HG02852 (cell line): ENCODE results near the gene KLF15.

ENCODE experiments used
- ATAC-seq: cut with Tn5 transposase; IDR thresholded peaks from one replicate; pipeline ENCODE4 v1.9.1; 2021; ENCODE audit warnings: mild to moderate bottlenecking, moderate library complexity; ENCODE audit not compliant: unreplicated experiment

The KLF15 gene

GRCh38 chr3:126389794-126390146 lies 32.6 kb upstream of the KLF15 start:
- no peak for ATAC-seq

DNA sequence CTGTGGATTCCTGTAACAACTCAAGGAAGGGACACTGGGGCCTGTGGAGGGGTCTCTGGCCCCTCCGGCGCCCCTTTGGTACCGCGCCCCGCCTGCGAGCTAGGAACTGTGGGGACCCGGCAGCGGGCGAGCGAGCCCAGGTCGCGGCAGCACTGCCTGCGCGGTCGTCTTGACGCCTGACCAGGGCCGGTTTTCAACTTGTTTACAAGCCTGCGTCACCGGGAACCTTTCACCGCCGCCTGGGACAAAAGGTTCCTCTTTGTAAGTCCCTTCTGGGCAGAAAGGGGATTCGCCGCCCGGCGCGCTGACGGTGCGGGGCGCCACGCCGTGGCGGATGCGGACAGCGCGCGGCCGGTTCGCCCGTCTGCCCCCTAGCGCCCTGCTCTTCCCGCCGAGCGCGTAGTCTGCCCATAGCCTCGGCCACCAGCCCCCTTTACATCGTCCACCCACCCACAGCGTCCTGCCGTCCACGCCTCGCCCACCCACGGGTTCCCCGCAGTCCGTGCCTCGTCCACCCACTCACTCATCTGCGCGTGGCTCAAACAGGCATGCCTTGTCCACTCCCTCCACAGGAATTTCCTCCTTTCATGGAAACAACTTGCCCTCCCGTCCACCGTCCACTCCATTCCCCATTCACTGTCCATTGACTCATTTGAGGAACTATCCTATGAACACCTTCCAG lies 32.0 kb upstream of the KLF15 start:
- ATAC-seq: no peak

- no peak for ATAC-seq
These were observed 24.8 kb upstream of the KLF15 start for GRCh38 chr3:126381966-126382365.

DNA sequence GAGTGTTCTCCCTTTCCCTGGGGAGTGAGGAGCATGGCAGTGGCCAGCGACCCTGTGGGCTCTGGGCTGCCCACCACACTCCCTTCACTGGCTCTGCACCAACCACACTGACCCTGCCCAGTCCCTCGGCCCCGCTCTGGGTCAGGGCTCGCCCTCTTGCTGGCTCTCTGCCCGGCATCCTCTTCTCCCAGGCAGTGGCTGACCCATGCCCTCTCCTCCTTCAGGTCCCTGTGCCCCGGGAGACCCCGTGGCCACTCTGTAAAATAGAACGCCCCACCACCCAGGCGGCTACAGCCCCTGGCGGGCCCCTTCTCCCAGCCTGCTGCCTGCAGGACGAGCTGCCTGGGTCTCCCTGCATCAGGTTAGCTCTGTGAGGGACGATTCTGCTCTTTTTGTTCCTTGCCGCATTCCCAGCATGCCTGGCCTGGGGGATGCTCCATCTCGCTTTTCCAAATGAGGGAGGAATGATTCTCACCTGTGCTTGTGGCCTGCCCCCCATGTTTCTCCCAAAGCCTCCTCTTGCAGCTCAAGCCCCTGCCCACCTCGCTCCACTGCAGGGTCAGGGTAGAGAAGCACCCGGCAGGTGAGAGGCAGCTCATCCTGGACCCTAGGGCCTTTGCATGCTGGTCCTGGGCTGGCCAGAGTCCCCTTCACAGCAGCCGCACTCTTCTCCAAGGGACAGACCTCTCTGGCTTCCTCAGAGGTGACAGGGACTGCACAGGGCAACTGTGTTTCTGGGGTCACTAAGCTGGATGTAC lies 23.0 kb upstream of the KLF15 start:
- ATAC-seq: no peak

GRCh38 chr3:126378341-126378751 lies 21.1 kb upstream of the KLF15 start:
- no peak for ATAC-seq

GRCh38 chr3:126377211-126377610 lies 20.0 kb upstream of the KLF15 start:
- ATAC-seq: no peak

- no peak for ATAC-seq
These were observed 19.2 kb upstream of the KLF15 start for GRCh38 chr3:126376444-126376843.

GRCh38 chr3:126375835-126376331 lies 18.7 kb upstream of the KLF15 start:
- ATAC-seq: no peak

DNA sequence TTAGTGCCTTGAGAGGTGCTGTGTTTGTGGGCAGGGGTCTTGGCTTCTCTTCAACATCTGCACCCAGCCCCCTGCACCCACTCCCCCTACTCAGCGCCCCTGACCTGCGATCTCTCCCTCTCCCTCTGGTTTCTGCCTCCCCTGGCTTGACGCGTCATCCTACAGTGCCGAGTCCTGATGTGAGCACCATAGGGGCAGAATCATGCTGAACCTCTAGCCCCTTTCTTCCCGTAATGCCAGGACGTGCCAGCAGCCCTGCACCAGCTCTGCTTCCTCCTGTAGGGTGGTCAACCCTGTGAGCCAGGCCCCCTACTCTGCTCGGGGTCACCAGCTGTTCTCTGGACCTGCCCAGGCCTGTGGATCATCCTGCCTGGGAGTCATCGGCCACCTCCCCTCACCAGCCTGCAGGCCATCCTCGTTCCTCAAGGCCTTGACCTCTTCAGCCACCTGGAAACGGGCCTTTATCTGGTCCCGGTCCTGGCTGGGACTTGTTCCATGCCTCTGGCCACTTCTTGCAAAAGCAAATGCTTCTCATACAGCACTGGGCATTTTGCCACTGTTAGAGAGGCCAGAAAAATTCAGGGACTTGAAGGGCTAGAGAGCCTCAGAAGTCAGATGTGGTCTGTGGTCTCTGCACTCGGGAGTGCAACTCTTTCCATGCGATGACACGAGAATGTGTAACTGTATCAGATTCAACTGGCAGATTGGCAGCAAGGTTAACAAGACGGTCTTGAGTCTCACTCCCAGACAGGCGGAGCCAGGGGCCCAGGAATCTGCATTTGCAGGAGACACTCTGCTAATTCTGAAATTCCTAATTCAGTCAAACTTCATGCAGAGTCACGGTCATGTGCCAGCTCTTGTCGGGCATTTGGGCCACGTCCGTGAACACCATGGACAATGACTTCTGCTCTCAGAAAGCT lies 16.7 kb upstream of the KLF15 start:
- no peak for ATAC-seq

GRCh38 chr3:126373146-126373613 lies 16.0 kb upstream of the KLF15 start:
- no peak for ATAC-seq

DNA sequence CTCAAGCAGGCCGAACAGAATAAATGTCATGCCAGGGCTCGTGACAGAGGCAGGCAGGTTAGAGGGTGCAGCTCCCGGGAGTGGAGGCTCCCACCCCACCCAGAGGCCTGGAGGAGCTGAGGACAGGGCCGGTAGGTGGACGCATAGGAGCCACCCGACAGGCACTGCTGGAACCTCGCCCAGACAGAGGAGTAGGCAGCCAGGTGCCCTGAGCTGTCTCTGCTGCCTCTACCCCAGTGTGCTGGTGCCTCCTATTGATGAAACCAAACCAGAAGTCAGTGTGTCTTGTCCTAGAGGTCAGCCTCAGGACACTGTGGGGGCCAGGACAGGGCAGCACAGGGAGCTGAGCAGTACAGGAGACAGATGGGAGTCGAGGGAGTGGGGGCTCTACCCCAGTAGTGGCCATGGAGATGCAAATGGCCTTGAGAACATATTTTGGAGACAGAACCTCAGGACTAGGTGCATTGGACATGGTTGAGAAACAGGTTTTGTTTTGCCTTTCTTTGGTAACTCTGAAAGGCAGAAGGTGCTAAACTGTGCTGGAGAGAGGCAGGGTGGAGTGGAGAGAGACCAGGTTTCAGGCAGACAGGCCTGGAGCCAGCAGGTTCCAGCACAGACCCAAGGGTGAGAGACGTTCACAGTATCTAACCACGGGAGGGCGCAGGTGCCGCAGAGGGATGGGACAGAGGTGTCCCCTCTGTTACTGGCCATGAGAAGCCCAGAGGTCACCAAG lies 15.4 kb upstream of the KLF15 start:
- ATAC-seq: no peak

DNA sequence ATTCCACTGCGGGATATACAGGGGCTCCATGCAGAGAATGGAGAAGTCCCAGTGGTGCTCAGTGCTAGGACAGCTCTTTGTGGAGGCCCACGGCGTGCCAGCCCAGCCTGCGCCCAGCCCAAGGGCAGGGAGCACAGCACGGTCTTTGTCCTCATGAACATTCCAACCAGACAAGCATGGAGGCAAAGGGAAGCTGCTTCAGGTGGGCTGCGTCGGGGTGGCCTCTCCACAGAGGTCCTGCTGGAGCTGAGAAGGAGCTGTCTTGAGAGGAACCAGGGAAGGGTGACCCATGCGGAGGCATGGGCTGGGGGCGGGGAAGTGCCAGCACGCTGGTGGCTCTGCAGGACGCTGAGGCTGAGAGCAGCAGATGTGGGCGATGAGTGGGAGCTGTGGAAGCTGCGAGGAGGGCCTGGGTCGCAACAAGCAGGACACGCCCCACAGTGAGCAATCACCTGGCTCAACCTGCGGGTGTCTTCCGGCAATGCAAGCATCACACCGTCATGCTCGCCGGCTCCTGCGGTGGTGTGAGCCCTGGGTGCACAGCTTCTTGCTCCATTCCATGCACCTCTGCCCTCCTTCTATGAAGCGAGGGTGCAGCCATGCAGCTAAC lies 14.0 kb upstream of the KLF15 start:
- no peak for ATAC-seq

DNA sequence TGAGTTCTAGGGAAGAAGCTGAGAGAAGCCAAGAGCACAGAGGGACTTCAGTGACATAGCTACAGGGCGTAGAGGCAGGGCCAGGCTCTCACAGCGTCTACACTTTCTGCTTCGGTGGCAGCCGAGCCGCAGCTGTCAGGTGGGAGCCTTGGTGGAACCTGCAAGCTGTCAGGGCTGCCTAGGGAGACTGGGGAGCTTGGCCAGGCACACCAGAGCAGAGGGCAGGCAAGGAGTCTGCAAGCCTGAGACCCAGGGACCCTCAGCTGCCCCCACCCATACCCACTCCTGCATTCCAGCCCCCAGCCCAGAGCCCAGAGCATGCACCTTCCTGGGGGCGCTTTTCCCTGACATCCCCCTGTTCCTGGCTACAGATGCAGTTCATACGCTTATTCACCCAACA lies 13.4 kb upstream of the KLF15 start:
- no peak for ATAC-seq

DNA sequence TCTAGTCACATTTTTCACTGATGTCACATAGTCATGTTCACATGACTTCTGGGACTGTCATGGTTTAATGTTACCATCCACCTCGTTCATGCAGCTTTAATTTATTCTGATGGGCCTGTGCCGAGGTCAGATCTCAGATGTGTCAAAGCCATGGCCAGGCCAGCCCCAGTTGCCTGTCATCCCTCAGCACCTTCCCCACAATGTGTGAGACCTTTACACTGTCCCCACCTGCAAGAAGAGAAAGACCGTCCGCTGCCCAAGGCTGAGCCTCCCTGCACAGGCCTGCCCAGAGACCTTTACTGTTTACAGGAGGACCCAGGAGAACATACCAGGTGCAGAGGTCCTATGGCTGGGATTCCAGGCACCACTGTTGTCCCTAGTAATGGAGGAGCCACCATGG lies 12.8 kb upstream of the KLF15 start:
- no peak for ATAC-seq

DNA sequence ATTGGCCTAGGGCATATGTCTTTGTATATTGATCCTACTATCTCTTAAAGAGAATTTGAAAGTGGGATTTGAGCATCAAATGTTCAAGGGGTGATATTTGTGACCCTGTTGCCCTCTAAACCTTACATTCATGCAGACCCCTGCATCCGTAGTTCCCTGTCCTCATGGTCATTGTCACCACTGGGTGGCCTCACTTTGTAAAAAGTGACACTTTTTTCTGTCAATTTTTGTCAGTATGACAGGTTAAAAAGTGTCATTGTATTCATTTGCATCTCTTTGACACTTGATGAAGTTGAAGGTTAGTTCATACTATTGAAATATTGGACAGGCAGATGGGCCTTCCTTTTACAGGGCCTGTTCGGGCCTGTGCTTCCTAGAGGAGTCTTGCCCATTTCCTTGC lies 12.3 kb upstream of the KLF15 start:
- no peak for ATAC-seq

DNA sequence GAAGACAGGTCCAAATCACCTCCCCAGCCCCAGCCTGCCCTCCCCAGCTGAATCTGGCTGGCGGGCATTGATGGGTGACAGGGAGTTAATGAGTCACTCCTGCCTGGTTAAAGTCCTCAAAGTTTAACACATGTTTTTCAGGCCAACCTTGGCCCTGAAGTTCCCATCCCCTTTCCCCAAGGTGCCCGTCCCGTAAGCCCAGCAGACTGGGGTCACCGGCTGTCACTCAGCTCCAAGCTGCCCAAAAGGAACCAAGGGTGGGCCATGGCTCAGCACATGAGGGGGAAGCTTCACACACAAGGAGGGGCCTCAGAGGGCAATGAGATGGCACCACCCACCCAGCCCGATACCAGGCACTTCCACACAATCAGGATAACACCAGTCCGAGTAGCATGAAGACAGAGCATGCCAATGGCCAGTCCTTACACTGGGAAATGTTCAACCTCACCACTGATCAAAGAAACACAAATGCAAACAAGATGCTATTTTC lies 10.2 kb upstream of the KLF15 start:
- ATAC-seq: no peak

DNA sequence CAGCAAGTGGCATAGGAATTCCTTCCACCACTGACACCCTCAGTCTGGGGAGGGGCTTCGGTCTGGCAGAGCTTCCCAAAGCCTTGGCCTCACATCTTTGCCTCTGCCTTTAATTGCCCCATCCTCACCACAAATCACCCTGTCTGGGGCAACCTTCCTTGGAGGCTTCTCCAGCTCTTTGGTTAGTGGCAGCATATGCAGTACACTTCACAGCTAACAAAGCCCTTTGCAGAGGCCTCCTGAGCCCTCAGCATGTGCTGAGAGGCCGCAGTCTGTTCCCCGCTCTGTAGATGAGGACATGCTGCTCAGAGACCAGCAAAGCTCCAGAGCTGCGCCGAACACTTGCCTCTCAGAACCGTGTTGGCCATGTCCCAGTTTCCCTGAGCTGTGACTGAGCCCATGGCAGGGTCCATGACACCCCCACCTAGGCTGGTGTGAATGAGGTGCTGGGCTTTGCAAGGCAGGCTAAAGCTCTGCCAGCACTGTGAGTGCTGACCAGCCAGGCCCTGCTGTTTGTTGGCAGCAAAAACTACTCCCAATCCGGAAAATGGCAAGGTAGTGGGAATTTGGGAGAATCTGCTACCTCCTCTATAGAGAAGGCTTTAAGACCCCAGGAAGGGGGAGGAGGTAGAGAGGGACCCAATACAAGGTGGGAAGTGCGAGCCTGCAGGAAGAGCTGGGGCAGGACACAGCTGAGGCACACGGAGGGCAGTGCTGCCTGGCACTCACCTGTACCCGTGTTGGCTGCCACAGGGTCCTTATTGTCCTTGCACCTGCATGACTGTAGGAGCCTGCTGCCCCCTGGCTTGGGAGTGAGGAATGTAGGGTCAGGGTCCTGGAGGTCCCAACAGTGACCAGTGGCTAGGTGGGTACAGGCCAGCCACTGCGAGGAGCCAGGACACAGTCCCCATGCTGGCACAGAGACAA lies 8.4 kb upstream of the KLF15 start:
- no peak for ATAC-seq

DNA sequence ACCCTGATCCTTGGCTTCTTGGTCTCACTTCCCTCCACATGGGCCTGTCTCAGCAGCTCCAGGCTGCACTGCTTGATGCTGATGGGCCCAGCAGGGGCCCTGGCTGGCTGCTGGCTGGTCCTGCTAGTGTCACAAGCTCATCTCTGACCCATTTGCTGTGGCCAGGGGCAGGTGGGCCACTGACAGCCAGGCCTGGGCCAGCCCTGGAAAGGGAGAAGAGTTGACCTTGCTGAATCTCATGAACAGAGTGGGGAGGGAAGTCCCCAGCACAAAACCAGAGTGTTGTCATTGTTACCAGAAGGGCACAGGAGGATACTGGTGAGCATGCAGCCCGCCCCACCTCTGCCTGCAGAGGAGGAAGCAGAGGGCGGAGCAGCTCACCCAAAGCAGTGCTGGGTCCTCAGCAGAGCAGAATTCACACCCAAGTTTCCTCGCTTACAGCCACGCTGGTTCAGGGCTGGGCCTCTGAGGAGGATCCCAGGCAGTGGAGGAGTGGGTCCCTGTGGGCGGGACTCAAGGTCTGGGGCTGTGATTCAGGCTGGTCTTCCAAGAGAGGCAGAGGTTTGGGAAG lies 7.6 kb upstream of the KLF15 start:
- no peak for ATAC-seq
